Activated CD4-positive, alpha-beta T cell treated with anti-CD3 and anti-CD28 coated beads, Interleukin-2, amount 10 ng/mL, durations not matched to agents 24 days and 14 days (primary cell): ENCODE data around the gene OR51B6. TPM values are rescaled to one million over a fixed set of nuclear protein-coding genes. Genes with fewer than 3 reads are reported as not detected.

Experiments used
- DNase-seq: peaks from one replicate; pipeline ENCODE4 v3.0.0; 2022
- H3K27ac Mint-ChIP-seq: one replicate; pipeline ENCODE4 v1.8.0; 2022; ENCODE audit warnings: mild to moderate bottlenecking, mixed read lengths
- H3K27me3 Mint-ChIP-seq: one replicate; pipeline ENCODE4 v1.8.0; 2022; ENCODE audit warnings: mixed read lengths
- H3K36me3 Mint-ChIP-seq: one replicate; pipeline ENCODE4 v1.8.0; 2022; ENCODE audit warnings: low read depth, mild to moderate bottlenecking, mixed read lengths
- H3K4me1 Mint-ChIP-seq: one replicate; pipeline ENCODE4 v1.8.0; 2021; ENCODE audit warnings: mixed read lengths
- H3K4me3 Mint-ChIP-seq: one replicate; pipeline ENCODE4 v1.8.0; 2022; ENCODE audit warnings: mild to moderate bottlenecking, moderate library complexity, mixed read lengths
- H3K9me3 Mint-ChIP-seq: one replicate; pipeline ENCODE4 v1.8.0; 2021; ENCODE audit warnings: mixed read lengths
- intact Hi-C: fragments of 100-400 bp; cut with micrococcal nuclease; formaldehyde crosslinking; loops from one replicate; pipeline ENCODE4 v1.15.1; 2023
- total RNA-seq: library from RNA; stranded (reverse); gene quantifications from 2 replicates; pipeline ENCODE4 v1.2.3, GENCODE V29; 2022

OR51B6 gene
- total RNA-seq, 1 donor from 2014 or later, result not detected

DNA sequence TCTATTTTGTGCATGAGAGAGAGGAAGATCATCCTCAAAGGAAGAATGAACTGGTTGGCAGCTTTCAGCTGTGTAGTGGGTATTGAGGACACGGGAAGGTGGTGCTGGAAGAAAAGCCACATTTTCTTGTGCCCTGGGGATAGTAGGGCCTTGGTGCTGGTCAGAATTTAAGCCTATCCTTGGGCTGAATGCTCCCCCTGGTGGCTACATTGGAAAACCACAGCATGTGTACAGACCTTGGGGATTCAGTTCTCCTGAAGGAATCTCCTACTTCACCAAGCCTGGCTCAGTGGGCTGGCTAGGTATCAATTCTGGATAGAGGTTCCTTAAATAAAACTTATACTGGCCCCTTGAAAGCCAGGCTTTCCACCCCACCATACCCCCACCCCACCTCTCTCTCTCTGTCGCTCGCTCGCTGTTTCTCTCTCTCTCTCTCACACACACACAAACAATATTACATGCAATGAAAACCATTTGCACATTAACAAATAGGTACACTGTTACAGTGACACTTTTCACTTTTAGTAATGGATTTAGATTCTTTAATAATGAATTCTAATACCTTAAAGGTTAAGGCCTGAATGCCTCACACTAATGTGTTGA is 29.5 kb downstream of the OR51B6 start:
- DNase-seq, result peak; percentile 71
- no peaks in the 10 kb centered on the region for H3K9me3 Mint-ChIP-seq
- H3K27ac Mint-ChIP-seq, result no peak overlapping the region
- intact Hi-C loops, result loop anchor here (1.0 to 10.0 kb wide), 2 partner anchors 257 to 756 kb away; no protein-coding TSS in a partner anchor
- no peaks in the 10 kb centered on the region for H3K4me1 Mint-ChIP-seq
- H3K36me3 Mint-ChIP-seq, result no peaks in the 10 kb centered on the region
- no peaks in the 10 kb centered on the region for H3K27me3 Mint-ChIP-seq
- no peak overlapping the region for H3K4me3 Mint-ChIP-seq

DNA sequence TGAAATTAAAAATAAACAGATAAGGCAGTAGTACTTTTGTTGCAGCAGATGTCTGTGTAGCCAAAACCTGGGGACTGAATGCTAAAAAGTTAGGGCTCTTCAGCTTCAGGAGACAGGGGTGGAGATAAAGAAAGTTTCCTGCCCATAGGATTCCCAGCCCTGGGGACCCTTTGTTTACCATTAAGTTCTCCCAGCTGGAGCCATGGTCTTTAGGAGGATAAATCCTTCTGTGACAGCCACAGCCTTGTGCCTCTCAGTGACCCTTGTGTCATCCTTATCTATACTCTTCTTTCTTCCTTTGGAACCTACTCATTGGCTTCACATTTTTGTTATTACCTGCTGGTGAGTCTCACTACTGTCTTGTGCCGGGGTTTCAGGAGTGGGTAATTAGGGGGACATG is 32.3 kb downstream of the OR51B6 start, which contains the start of gene OR51M1:
Gene OR51M1, plus strand, starts transcription at position 237 of the 400 bp plus-strand sequence. CDS start 5,587 bp downstream, outside the sequence.
- no peaks in the 10 kb centered on the region for H3K9me3 Mint-ChIP-seq
- H3K27me3 Mint-ChIP-seq, result no peaks in the 10 kb centered on the region
- no peaks in the 10 kb centered on the region for H3K4me1 Mint-ChIP-seq
- no peaks in the 10 kb centered on the region for H3K36me3 Mint-ChIP-seq
- no peak for DNase-seq
- intact Hi-C loops, result loop anchor here (10.0 kb wide), 1 partner anchor 759 kb away; no protein-coding TSS in a partner anchor
- no peak within 1 kb of the TSS for H3K4me3 Mint-ChIP-seq
- H3K27ac Mint-ChIP-seq, result no peak within 1 kb of the TSS

DNA sequence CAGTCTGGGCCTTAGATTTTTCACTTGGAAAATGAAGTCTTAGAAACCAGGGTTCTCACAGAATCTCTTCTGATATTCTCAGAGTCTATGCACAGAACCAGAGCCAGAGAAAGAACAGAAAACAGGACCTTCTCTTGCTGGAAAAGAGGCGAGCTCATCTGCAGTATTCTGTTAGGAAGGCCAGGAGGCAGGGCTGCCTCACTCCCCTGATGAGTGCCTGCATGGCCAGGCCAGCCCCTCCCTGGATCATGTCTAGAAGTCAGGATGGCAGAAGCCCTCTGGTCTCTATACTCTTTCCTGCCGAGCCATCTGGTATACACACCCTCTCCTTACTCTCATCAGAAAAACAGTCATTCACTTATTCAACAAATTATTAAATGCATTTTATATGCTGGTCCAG is 33.0 kb downstream of the OR51B6 start:
- intact Hi-C loops, result loop anchor here (10.0 kb wide), 1 partner anchor 760 kb away; no protein-coding TSS in a partner anchor
- no peaks in the 10 kb centered on the region for H3K36me3 Mint-ChIP-seq
- H3K27me3 Mint-ChIP-seq, result no peaks in the 10 kb centered on the region
- no peaks in the 10 kb centered on the region for H3K9me3 Mint-ChIP-seq
- DNase-seq, result no peak
- H3K4me1 Mint-ChIP-seq, result no peaks in the 10 kb centered on the region
- no peak overlapping the region for H3K27ac Mint-ChIP-seq
- H3K4me3 Mint-ChIP-seq, result no peak overlapping the region

DNA sequence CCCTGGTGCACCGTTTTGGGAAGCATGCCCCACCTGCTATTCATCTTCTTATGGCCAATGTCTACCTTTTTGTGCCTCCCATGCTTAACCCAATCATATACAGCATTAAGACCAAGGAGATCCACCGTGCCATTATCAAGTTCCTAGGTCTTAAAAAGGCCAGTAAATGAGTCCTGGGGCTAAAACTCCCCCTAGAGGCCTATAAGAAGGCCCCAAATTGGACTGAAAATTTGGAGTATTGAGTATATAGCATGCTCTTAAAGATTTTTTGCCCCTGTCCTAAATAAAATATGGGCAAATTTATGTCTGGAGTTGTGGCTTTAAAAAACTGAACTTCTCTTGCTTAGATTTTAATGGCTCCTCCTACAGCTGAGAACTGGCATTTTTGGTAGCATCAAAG is 38.9 kb downstream of the OR51B6 start:
- no peaks in the 10 kb centered on the region for H3K4me1 Mint-ChIP-seq
- intact Hi-C loops, result no loop called here

DNA sequence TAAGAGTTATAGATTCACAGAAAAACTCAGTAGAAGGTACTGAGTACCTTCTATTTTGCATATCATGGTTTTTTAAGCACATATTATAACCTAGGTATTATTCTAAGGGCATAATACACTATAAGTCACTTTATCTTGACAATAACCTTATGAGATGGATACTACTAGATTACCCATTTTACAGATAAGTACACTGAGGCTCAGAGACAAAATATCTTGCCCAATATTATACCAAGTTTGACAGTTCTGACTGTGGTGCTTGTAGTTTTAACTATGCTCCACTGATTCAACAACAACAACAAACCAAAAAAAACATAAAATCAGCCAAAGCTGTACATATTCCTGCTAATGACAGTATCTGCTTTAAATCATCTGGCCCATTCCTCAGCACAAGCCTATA is 42.8 kb downstream of the OR51B6 start:
- Mint-ChIP-seq H3K4me3 (no peak overlapping the region), H3K9me3 (no peaks in the 10 kb centered on the region), H3K27ac (no peak overlapping the region), H3K4me1 (no peaks in the 10 kb centered on the region), H3K27me3 (no peaks in the 10 kb centered on the region), H3K36me3 (no peaks in the 10 kb centered on the region)
- DNase-seq, result no peak
- intact Hi-C loops, result no loop called here

More for the DNA sequence above, 38.9 kb downstream of the OR51B6 start:
- no peak for DNase-seq
- H3K27me3 Mint-ChIP-seq, result no peaks in the 10 kb centered on the region
- H3K36me3 Mint-ChIP-seq, result no peaks in the 10 kb centered on the region
- H3K9me3 Mint-ChIP-seq, result no peaks in the 10 kb centered on the region
- H3K27ac Mint-ChIP-seq, result no peak overlapping the region
- no peak overlapping the region for H3K4me3 Mint-ChIP-seq

DNA sequence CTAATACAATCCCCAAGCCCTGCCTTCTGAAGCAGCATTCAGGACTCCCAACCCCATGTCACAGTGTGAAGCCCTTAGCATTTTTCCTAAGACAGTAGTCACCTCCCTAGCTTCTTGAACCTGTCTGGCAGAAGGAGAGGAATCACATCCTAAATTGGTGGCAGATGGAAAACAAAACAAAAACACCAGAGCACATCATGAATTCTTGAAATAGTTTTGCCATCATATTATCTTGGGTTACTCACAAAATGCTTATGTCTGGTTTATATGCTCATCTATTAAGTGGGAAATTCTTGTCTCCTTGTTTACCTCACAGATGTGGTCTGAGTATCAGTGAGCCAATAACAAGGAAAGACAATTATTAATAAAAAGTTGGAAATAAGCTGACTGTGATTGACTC is 47.6 kb downstream of the OR51B6 start:
- no peak for DNase-seq

More for the DNA sequence above, 47.6 kb downstream of the OR51B6 start:
- H3K9me3 Mint-ChIP-seq, result peaks cover 5% of the 10 kb centered on the region
- intact Hi-C loops, result no loop called here
- H3K36me3 Mint-ChIP-seq, result no peaks in the 10 kb centered on the region
- H3K27me3 Mint-ChIP-seq, result no peaks in the 10 kb centered on the region
- H3K27ac Mint-ChIP-seq, result no peak overlapping the region
- H3K4me3 Mint-ChIP-seq, result no peak overlapping the region
- H3K4me1 Mint-ChIP-seq, result no peaks in the 10 kb centered on the region

Other genes with a start within 250 kb of the OR51B6 start
- not detected in 2 replicates for gene OR52A5, start 213.2 kb upstream of the OR51B6 start, total RNA-seq
- not detected in 2 replicates for gene OR52A1, start 196.8 kb upstream of the OR51B6 start, total RNA-seq
- gene OR51V1, start 150.8 kb upstream of the OR51B6 start, total RNA-seq, result not detected in 2 replicates
- not detected in 2 replicates for gene HBB, start 124.4 kb upstream of the OR51B6 start, total RNA-seq
- gene HBD, start 117.0 kb upstream of the OR51B6 start, total RNA-seq, result not detected in 2 replicates
- not detected in 2 replicates for gene HBG1, start 101.7 kb upstream of the OR51B6 start, total RNA-seq
- not detected in 2 replicates for gene HBG2, start 96.7 kb upstream of the OR51B6 start, total RNA-seq
- not detected in 2 replicates for gene HBE1, start 81.6 kb upstream of the OR51B6 start, total RNA-seq
- not detected in 2 replicates for gene OR51B4, start 49.6 kb upstream of the OR51B6 start, total RNA-seq
- gene OR51B2, start 27.2 kb upstream of the OR51B6 start, total RNA-seq, result not detected in 2 replicates
- not detected in 2 replicates for gene OR51B5, start 8.0 kb upstream of the OR51B6 start, total RNA-seq
- gene OR51M1, start 32.3 kb downstream of the OR51B6 start, total RNA-seq, result not detected in 2 replicates
- not detected in 2 replicates for gene OR51Q1, start 70.6 kb downstream of the OR51B6 start, total RNA-seq
- gene OR51I1, start 90.0 kb downstream of the OR51B6 start, total RNA-seq, result not detected in 2 replicates
- gene OR51I2, start 97.8 kb downstream of the OR51B6 start, total RNA-seq, result not detected in 2 replicates
- not detected in 2 replicates for gene OR52D1, start 137.2 kb downstream of the OR51B6 start, total RNA-seq
- not detected in 2 replicates for gene UBQLN3, start 158.4 kb downstream of the OR51B6 start, total RNA-seq
- not detected in 2 replicates for gene UBQLNL, start 165.2 kb downstream of the OR51B6 start, total RNA-seq
- gene OR52H1, start 197.0 kb downstream of the OR51B6 start, total RNA-seq, result not detected in 2 replicates
- gene OR52B6, start 229.4 kb downstream of the OR51B6 start, total RNA-seq, result not detected in 2 replicates
- gene TRIM6, start 245.1 kb downstream of the OR51B6 start, total RNA-seq, result 0.14 and 0.62 TPM in 2 replicates